PC-3 (cell line): ENCODE data around the gene MAML2.

Source experiments
- CTCF ChIP-seq: fragments of 300-600 bp; sonication (generic); conservative IDR thresholded peaks from 2 replicates; pipeline ENCODE4 v1.5.1; 2017; ENCODE audit warnings: antibody characterized with exemption, low read depth, mild to moderate bottlenecking, low read length
- EZH2phosphoT487 ChIP-seq: fragments of 300-600 bp; sonication (generic); IDR thresholded peaks from 2 replicates; pipeline ENCODE4 v1.6.1; 2018; ENCODE audit warnings: mild to moderate bottlenecking, antibody characterized with exemption, low read length, borderline replicate concordance

- no peak for TF ChIP-seq CTCF
- TF ChIP-seq EZH2phosphoT487: no peak
Measured at GRCh38 chr11:96023275-96023674, 319.7 kb downstream of the MAML2 start.
